HG03039 (cell line): ENCODE measurements around the gene MCF2L2.
"Not testable (repeated sequence)": the region's sequence is repeated elsewhere in the genome, so short reads cannot be mapped to it uniquely, and the experiment has no call there.

ENCODE experiments used
- ATAC-seq: cut with Tn5 transposase; IDR thresholded peaks from one replicate; pipeline ENCODE4 v1.9.1; 2021; ENCODE audit warnings: mild to moderate bottlenecking, moderate library complexity; ENCODE audit not compliant: unreplicated experiment

MCF2L2 gene

GRCh38 chr3:183249006-183249718, 179.3 kb downstream of the MCF2L2 start:
- ATAC-seq, result no peak

DNA sequence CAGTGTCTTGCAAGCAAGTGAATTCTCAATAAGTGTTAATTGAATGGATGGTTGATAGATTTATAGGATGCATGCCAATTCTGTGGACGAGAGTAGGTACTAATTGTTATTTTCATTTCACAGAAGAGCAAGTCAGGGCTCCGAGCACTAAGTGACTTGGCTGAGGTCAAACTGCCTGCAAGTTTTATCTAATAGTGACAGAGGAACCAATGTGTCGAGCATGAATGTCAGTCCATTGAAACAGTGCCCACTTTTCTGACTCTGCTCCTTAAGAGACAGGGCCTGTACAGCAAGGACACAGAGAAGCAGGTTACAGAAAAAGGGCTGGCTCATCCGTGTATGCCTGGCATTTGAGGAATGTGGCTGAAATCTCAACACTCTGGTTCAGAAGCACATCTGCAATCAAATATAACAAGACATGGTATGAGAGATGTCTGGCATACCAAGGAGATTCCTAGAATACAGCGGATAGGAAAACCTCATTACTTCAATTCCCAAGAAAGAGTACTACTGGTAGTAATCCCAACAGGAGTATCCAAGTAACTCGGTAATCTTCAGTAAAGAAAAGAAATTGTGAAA, 181.3 kb downstream of the MCF2L2 start:
- no peak for ATAC-seq

- no peak for ATAC-seq
These were observed 183.4 kb downstream of the MCF2L2 start for GRCh38 chr3:183244981-183245476.

DNA sequence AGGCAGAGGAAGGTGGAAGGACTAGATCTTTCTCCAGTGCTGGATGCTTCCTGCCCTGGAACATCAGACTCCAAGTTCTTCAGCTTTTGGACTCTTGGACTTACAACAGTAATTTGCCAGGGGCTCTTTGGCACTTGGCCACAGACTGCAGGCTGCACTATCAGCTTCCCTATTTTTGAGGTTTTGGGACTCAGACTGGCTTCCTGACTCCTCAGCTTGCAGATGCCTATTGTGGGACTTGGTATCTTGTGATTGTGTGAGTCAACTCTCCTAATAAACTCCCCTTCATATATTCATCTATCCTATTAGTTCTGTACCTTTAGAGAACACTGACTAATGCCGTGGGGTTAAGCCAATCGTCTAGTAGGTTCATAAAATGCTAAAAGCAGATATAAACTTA, 184.2 kb downstream of the MCF2L2 start:
- ATAC-seq, result no peak

- ATAC-seq, result no peak
These were observed 186.0 kb downstream of the MCF2L2 start for GRCh38 chr3:183242431-183242830.

GRCh38 chr3:183239046-183239445, 189.4 kb downstream of the MCF2L2 start:
- no peak for ATAC-seq

DNA sequence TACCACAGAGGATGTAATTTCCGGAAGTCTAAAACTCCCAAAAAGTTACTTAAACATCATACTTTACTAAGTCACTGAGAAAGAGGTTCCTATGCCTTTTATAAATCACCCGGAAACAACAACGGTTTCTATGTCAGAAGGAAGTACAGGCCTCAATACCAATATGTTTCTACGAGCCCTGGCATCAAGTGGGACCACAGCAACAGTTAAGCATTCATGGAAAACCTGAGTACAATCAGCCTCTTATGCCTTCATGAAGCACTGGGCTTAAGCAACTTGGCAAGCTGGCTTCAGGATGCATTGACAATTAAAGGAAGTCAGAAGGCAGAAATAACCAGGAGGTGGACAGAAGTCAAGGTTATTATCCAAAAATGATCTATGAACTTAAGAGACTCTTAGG, 194.5 kb downstream of the MCF2L2 start:
- no peak for ATAC-seq

GRCh38 chr3:183230826-183231225, 197.6 kb downstream of the MCF2L2 start:
- no peak for ATAC-seq

DNA sequence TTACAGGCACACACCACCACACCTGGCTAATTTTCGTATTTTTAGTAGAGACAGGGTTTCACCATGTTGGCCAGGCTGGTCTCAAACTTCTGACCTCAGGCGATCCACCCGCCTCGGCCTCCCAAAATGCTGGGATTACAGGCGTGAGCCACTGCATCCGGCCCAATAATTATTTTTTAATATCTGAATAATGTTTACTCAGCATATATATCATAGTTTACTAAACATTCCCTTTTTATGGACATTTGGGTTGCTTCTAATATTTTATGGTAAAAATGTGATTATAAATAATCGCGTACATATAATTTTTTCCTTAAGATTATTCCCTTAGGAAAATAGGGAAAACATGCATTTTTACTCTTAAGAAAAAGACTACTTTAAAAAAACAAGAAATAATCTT, 198.2 kb downstream of the MCF2L2 start:
- not testable (repeated sequence) for ATAC-seq

DNA sequence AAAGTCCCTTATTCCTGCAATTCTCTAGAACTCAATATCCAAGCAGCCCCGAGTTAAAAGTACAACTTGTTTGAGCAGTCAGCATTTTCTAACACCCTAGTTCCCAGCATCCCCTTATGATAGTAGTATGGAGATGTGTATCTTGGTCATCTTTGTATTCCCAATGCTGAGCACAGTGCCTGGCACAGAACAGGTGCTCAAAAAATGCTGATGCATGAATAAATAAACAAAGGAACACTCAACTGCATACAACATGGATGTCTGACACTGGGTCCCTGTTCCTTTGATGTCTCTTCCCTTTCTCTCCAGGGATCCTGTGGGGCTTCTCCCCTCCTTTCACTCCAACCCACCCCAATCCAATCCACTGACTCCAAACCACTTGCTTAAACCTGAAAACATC, 199.2 kb downstream of the MCF2L2 start:
- no peak for ATAC-seq

DNA sequence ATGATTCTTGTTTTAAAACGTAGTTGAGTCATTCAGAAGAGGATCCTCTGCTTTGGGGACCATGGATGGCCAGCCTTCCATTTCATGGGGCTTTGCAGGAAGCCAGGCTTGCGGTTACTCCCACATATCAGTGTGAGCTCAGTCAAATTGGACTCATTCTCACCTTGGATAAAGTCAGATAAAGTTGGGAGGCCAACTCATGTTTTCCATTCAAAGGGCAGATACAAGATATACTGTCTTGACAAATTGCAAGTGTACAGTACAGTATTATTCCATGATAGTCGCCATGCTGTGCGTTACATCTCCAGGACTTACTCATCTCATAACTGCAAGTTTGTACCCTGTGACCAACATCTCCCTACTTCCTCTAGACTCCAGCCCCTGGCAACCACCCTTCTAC, 200.8 kb downstream of the MCF2L2 start:
- no peak for ATAC-seq

DNA sequence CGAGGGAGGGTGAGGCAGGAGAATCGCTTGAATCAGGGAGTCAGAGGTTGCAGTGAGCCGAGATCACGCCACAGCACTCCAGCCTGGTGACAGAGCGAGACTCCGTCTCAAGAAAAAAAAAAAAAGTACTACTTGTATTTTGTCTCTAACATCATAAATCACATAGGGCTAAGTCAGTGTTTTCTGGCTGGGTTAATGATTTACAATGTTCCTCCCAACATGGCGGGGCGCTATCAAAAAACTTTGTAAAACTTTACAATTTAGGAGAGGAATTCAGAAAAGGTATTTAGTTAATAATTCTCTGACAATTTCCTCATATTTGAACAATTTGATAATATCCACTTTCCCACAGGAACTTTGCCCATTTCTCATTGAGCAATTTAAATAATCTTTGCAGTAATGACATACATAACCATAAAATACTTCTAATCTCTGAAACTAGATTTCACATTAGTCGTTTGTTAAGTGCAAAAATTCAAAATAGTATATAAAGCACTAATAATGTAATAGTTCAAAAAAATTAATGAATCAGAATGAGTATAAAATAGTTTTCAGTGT, 202.0 kb downstream of the MCF2L2 start:
- ATAC-seq, result no peak

DNA sequence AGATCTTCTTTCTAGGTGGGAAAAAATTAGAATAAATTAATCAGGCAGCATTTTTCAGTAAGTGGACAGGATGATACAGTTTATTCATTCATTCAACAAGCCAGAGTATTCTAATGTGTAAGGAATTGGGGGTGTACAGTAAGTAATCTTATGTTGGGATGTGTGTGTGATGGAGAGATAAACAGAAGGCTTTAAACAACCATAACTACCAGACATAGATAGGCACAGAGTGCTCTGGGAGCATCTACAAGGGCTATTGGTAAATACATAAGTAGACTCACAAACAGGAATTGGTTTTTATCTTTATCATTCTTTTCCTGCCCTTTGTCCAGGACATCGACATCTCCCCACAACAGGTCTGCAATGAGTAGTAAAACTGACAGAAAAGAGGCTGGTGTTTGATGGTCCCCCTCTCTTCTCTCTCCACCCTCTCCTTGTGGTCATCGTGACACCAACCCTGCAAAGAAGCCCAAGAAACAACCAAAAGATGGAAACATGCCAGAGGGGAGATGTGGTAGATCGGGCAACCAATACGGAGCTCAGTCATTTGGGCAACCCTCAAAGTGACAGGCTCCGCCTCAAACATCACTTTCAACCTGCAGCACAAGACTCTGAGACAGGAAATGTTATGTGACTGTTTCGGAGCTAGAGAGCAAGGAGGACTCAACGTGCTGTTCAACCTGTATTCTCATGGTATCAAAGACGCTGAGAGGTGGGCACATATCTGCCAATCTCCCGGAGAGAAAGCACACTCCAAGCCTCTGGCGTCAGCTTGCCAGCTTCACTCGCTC, 204.0 kb downstream of the MCF2L2 start:
- ATAC-seq, result no peak

DNA sequence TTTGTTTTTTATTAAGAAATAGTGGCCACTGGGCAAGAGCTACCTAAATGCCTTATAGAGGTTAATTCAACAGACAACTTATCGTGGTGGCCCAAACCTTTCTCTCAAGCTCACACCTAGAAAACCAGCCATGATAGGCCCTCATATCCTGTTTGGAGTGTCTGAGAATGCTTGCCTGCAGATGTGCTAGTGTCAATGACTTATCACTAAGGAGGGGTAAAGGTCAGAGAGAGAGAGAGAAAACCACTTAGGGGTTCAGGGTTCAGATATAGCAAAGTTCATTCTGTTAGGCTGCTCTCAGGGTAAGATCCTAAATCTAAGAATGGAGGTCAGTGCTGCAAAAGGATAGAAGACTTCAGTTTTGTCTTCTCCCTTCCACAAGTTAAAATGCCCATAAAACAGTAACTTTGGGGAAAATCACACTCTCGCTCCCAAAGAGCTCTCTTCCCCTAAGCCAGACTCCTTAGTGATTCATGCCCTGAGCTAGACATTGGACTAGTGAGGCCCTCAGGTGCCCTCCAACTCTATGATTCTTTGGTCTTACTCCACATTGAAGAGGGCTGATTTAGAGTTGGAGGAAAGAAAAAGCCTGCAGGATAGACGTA, 205.7 kb downstream of the MCF2L2 start:
- no peak for ATAC-seq

GRCh38 chr3:183220828-183221227, 207.6 kb downstream of the MCF2L2 start:
- ATAC-seq, result no peak

- no peak for ATAC-seq
These were observed 209.6 kb downstream of the MCF2L2 start for GRCh38 chr3:183218826-183219225.

GRCh38 chr3:183217548-183218332, 210.7 kb downstream of the MCF2L2 start:
- no peak for ATAC-seq

DNA sequence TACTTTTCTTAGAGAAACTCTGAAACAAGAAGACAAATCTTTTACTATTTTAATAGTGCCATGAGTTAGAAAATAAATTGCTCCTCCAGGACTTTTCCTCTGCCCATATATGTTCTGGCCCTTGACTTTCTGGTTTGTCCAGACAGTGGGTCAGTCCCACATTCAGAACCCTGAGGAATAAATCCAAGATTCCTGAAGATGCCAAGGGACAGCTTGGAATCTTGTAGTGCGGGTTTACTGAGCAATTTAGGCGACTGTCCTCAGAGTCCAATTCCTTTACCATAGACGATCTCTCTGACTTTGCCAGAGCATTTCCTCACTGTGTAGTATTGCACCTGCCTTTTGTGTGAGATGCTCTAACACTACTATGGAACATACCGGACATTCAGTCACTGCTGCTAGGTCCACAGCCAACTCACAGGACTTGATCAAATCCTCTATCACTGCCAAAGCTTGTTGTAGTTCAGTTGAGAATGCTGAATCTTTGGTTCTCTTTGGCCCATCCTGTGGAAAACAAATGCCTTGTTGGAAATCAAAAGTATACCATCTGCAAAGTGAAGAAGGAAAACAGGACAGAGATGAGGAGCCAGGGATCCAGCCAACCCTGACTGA, 212.7 kb downstream of the MCF2L2 start:
- no peak for ATAC-seq

DNA sequence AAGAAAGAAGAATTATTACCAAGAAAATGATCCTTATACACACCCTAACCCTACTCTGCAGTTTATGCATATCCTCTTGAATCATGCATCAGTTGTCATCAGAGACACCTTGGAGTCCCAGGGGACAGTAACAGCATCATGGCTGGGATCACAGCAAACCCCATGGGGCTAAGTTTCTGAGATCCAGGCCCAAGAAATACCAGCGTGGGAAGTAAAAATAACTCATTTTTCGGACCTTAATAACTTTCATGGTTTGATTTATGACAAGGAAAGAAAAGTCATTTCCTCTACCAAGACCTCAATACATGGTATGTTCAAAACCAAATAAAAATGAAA, 214.2 kb downstream of the MCF2L2 start:
- ATAC-seq, result no peak
